Stomach (tissue), 4 donors: Measurements from ENCODE around the gene WWC2.

Source experiments
- POLR2A ChIP-seq, 4 donors: fragments of 450-650 bp; IDR thresholded peaks; one replicate each; pipeline ENCODE4 v1.6.1; 2016; ENCODE audit warnings: antibody characterized with exemption in 4 of 4, control low read depth in 2 of 4, mild to moderate bottlenecking in 1 of 4, moderate library complexity in 1 of 4
- TF ChIP-seq, protein P1 (sequence below), 7 experiments: fragments of 450-650 bp in 4 of 7; fragments of 200-600 bp in 3 of 7; sonication (generic) in 3 of 7; IDR thresholded peaks; one replicate each; pipeline ENCODE4 v1.5.1; 2016 to 2019; ENCODE audit warnings: antibody characterized with exemption in 7 of 7, control low read depth in 2 of 7, mild to moderate bottlenecking in 1 of 7

- no peak for TF ChIP-seq POLR2A (IDR thresholded peaks at IDR 0.05)
- TF ChIP-seq, protein P1, sequence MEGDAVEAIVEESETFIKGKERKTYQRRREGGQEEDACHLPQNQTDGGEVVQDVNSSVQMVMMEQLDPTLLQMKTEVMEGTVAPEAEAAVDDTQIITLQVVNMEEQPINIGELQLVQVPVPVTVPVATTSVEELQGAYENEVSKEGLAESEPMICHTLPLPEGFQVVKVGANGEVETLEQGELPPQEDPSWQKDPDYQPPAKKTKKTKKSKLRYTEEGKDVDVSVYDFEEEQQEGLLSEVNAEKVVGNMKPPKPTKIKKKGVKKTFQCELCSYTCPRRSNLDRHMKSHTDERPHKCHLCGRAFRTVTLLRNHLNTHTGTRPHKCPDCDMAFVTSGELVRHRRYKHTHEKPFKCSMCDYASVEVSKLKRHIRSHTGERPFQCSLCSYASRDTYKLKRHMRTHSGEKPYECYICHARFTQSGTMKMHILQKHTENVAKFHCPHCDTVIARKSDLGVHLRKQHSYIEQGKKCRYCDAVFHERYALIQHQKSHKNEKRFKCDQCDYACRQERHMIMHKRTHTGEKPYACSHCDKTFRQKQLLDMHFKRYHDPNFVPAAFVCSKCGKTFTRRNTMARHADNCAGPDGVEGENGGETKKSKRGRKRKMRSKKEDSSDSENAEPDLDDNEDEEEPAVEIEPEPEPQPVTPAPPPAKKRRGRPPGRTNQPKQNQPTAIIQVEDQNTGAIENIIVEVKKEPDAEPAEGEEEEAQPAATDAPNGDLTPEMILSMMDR (IDR thresholded peaks at IDR 0.05), result no peak
Observed at GRCh38 chr4:183213996-183214395, 114.9 kb downstream of the WWC2 start.
